HFFc6 (cell line): ENCODE data around the gene FAM78B. TPM values are rescaled to one million over a fixed set of nuclear protein-coding genes. Genes with fewer than 3 reads are reported as not detected.

Source experiments
- DNase-seq: peaks from one replicate; pipeline ENCODE4 v3.0.0-alpha.2; 2018
- H3K27ac Mint-ChIP-seq: 2 replicates; pipeline ENCODE4 v1.8.0; 2020; ENCODE audit warnings: mild to moderate bottlenecking, mixed read lengths
- H3K27me3 Mint-ChIP-seq: 2 replicates; pipeline ENCODE4 v1.8.0; 2021; ENCODE audit warnings: mild to moderate bottlenecking, moderate library complexity, mixed read lengths; ENCODE audit not compliant: insufficient read depth
- H3K36me3 Mint-ChIP-seq: 2 replicates; pipeline ENCODE4 v1.8.0; 2021; ENCODE audit warnings: low read depth, mixed read lengths
- H3K4me1 Mint-ChIP-seq: 2 replicates; pipeline ENCODE4 v1.8.0; 2020; ENCODE audit warnings: low read depth, mixed read lengths
- H3K4me3 Mint-ChIP-seq: 2 replicates; pipeline ENCODE4 v1.8.0; 2020; ENCODE audit warnings: mild to moderate bottlenecking, moderate library complexity, mixed read lengths
- H3K9me3 Mint-ChIP-seq: 2 replicates; pipeline ENCODE4 v1.8.0; 2020; ENCODE audit warnings: mild to moderate bottlenecking, mixed read lengths
- total RNA-seq, 6 experiments: library from RNA; stranded (reverse); fragmentation: NEBNext Ultra II Directional; extraction: Animal tissue kit (Norgen Biotek cat#: 25700); gene quantifications; 2 replicates in 1 of 6; 3 replicates in 5 of 6; pipeline ENCODE4 v1.2.3, GENCODE V29; 2021
- TF ChIP-seq, protein P1 (sequence below): fragments of 200-600 bp; sonication (generic); IDR thresholded peaks from 2 replicates; pipeline ENCODE4 v1.5.0; 2021; ENCODE audit warnings: antibody characterized with exemption, mild to moderate bottlenecking

The FAM78B gene
- total RNA-seq, 6 experiments from 2014 or later: 0.11 to 0.14 TPM; not detected in 4

DNA sequence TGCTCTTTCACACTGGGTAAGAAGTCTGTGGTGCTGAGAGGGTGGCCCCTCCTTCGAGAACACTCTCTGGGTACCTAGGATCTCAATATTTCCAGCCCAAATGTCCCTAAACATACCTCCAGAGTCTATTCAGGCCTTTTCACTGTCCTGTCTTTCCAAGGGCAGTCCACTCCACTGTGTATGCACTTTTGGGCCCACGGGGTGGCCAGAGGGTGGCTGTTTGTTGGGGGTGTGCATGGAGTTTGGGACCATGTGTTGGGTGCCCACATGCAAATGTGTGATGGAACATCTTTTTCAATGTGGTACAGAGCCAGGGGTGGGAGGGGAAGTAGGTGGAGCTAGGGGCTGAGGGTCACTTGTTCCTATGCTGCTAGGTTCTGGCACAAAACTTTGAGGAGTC is 87.5 kb downstream of the FAM78B start:
- no peak overlapping the region for H3K4me3 Mint-ChIP-seq

DNA sequence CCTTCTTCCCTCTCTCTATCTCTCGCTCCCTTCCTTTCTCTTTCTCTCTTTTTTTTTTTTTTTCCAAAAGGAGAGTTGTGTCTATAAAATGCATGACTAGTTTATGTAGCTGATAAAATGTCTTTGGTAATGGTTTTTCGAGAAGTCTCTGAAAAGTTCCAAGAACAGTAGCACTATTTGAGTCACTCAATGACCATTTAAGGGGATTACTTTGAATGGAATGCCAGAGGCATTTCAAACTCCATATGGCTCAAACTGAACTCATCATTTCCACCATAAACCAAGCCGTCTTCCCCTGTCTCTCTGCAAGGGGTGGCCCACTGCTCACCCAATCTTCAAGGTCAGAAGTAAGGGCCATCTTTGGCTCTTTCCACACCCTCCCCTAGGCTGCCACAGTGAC is 93.3 kb downstream of the FAM78B start:
- no peak overlapping the region for H3K27ac Mint-ChIP-seq
- no peak overlapping the region for H3K4me3 Mint-ChIP-seq
- H3K9me3 Mint-ChIP-seq: peaks cover 9% of the 10 kb centered on the region
- TF ChIP-seq, protein P1, sequence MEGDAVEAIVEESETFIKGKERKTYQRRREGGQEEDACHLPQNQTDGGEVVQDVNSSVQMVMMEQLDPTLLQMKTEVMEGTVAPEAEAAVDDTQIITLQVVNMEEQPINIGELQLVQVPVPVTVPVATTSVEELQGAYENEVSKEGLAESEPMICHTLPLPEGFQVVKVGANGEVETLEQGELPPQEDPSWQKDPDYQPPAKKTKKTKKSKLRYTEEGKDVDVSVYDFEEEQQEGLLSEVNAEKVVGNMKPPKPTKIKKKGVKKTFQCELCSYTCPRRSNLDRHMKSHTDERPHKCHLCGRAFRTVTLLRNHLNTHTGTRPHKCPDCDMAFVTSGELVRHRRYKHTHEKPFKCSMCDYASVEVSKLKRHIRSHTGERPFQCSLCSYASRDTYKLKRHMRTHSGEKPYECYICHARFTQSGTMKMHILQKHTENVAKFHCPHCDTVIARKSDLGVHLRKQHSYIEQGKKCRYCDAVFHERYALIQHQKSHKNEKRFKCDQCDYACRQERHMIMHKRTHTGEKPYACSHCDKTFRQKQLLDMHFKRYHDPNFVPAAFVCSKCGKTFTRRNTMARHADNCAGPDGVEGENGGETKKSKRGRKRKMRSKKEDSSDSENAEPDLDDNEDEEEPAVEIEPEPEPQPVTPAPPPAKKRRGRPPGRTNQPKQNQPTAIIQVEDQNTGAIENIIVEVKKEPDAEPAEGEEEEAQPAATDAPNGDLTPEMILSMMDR: no peak
- H3K36me3 Mint-ChIP-seq: no peaks in the 10 kb centered on the region
- no peaks in the 10 kb centered on the region for H3K27me3 Mint-ChIP-seq
- H3K4me1 Mint-ChIP-seq: no peaks in the 10 kb centered on the region
- no peak for DNase-seq

More for the DNA sequence above, 87.5 kb downstream of the FAM78B start:
- Mint-ChIP-seq H3K36me3 (no peaks in the 10 kb centered on the region), H3K27ac (no peak overlapping the region), H3K9me3 (peaks cover 19% of the 10 kb centered on the region), H3K27me3 (no peaks in the 10 kb centered on the region; the same call in none of the 2 replicates), H3K4me1 (no peaks in the 10 kb centered on the region)
- TF ChIP-seq, protein P1: no peak
- DNase-seq: no peak

DNA sequence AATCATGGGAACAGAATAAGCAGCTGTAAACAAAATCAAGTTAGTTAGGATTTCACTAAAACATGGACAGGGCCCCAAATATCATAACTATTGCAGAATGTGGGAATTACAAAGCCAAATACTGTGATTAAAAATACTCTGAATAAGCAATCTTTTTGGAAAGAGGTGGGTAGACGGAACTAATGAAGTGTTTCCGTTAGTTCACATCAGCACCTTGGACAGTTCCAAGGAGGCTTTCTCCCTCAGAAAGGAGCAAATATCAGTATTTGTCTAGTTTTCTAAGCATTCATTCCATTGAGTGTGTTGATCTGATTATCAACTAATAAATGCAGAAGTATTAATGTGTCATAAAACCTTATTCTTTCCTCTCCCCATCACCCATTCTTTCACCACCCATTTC is 97.4 kb downstream of the FAM78B start:
- DNase-seq: no peak
- Mint-ChIP-seq H3K36me3 (no peaks in the 10 kb centered on the region), H3K9me3 (peaks cover 36% of the 10 kb centered on the region), H3K4me1 (no peaks in the 10 kb centered on the region), H3K4me3 (no peak overlapping the region), H3K27ac (no peak overlapping the region), H3K27me3 (peaks cover 1% of the 10 kb centered on the region; the same call in 1 of the 2 replicates)
- TF ChIP-seq, protein P1: no peak

DNA sequence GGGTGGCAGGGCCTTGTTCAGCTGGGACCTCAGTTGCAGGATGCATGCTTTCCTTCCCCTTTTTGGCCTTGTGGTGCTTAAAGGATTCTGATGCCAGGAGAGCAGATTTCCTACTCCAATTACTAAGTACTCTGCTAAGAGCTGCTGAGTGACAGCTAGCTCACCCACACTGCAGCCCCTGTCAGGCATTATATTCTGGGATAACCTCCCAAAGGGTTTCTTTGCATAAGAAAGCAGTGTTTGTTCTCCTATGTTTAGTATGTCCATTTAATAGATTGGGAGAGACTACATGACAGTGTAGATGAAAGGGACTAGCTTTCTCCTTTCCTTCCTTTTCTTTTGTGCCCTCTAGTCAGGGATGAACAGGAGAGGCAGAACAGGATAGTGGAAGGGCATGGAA is 100.7 kb downstream of the FAM78B start:
- Mint-ChIP-seq H3K36me3 (no peaks in the 10 kb centered on the region), H3K4me3 (no peak overlapping the region), H3K9me3 (peaks cover 44% of the 10 kb centered on the region), H3K27me3 (peaks cover 1% of the 10 kb centered on the region; the same call in 1 of the 2 replicates), H3K4me1 (no peaks in the 10 kb centered on the region), H3K27ac (no peak overlapping the region)
- DNase-seq: no peak
- TF ChIP-seq, protein P1: no peak

DNA sequence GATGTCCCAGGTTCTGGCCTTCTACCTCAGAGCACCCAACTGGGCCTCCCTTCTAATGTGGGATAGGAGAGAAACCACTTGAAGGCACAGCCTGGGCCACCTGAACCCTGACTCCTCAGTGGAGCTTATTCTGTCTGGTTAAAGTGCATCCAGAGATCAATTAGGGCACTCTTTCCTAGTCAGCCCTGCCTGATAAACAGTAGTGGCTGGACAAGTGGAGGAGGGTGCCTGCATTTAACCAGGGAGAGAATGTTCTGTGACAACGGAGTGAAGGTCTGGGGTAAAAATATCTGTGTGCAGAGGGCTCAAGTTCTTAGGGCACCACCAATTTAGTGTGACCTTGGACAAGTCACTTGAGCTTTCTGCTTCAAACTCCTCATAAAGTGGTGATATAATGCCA is 101.8 kb downstream of the FAM78B start:
- no peaks in the 10 kb centered on the region for H3K36me3 Mint-ChIP-seq
- H3K4me1 Mint-ChIP-seq: no peaks in the 10 kb centered on the region
- DNase-seq: no peak
- TF ChIP-seq, protein P1: no peak
- peaks cover 1% of the 10 kb centered on the region for H3K27me3 Mint-ChIP-seq
- peaks cover 44% of the 10 kb centered on the region for H3K9me3 Mint-ChIP-seq
- H3K27ac Mint-ChIP-seq: no peak overlapping the region
- H3K4me3 Mint-ChIP-seq: no peak overlapping the region
